Left renal pelvis (tissue), 4 donors: Measurements from ENCODE around the gene ACTA2. TPM values are rescaled to one million over a fixed set of nuclear protein-coding genes. Genes with fewer than 3 reads are reported as not detected.
"Not testable (repeated sequence)": the region's sequence is repeated elsewhere in the genome, so short reads cannot be mapped to it uniquely, and the experiment has no call there.

Source experiments
- DNase-seq, 4 donors: peaks; one replicate each; pipeline ENCODE4 v3.0.0-alpha.2; 2013; ENCODE audit warnings: low read depth in 4 of 4, low spot score in 3 of 4
- polyA plus RNA-seq, 4 donors: library from polyadenylated mRNA; unstranded; fragments of 120-200 nt; gene quantifications; one replicate each; pipeline ENCODE4 v1.2.1, GENCODE V29; 2013; ENCODE audit not compliant: insufficient read length in 4 of 4

The ACTA2 gene
- polyA plus RNA-seq, 4 donors: 157 to 230 (median 215) TPM

- no peak for DNase-seq
These were observed 2.0 kb upstream of the ACTA2 start for GRCh38 chr10:88954458-88955083.

GRCh38 chr10:88953662-88954061 lies 1.1 kb upstream of the ACTA2 start:
- DNase-seq: no peak

- DNase-seq: no peak
These were observed 2.4 kb downstream of the ACTA2 start for GRCh38 chr10:88949912-88950837.

DNA sequence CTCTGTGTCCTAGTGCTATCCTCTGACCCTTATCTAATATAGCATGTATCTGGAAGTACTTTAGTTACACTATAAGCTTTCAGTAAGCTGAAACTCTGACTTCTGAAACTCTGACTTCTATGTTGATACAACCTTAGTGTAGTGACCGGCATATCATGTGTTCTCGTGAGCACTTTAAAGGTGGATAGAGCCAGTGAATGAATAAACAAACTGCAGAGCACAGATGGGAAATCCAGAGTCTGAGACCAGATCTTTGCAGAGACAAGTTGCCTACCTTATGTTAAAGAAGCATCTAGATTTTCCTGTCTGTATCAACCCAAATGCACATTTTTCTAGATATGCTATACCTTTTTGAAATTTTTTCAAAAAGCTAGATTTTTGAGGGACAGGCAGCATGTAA lies 3.5 kb downstream of the ACTA2 start:
- no peak for DNase-seq

- DNase-seq: no peak
These were observed 5.5 kb downstream of the ACTA2 start for GRCh38 chr10:88946965-88947590.

DNA sequence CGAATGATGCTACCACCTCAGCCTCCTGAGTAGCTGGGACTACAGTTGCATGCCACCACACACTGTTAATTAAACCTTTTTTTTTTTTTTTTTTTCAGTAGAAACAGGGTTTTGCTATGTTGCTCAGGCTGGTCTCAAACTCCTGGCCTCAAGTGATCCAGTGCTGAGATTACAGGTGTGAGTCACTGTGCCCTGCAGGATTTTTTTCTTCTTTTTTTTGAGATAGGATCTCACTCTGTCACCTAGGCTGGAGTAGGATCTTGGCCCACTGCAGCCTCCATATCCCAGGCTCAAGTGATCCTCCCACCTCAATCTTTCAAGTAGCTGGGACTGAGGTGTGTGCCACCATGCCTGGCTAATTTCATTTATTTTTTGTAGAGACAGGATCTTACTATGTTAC lies 6.4 kb downstream of the ACTA2 start:
- DNase-seq: no peak

GRCh38 chr10:88944813-88945212 lies 7.8 kb downstream of the ACTA2 start:
- DNase-seq: no peak

- DNase-seq: no peak
These were observed 8.8 kb downstream of the ACTA2 start for GRCh38 chr10:88943778-88944177.

DNA sequence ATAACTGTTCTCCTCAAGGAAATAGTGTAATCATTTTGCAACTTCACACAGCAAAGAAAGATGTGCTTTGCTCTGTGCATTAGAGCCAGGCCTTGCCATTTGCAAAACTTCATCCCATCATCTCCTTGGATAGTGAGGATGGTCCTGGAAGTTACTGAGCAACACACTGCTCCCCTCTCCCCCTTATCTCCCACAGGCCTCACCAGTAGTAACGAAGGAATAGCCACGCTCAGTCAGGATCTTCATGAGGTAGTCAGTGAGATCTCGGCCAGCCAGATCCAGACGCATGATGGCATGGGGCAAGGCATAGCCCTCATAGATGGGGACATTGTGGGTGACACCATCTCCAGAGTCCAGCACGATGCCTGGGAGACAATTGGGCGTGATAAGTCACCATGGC lies 11.5 kb downstream of the ACTA2 start:
- DNase-seq: no peak

DNA sequence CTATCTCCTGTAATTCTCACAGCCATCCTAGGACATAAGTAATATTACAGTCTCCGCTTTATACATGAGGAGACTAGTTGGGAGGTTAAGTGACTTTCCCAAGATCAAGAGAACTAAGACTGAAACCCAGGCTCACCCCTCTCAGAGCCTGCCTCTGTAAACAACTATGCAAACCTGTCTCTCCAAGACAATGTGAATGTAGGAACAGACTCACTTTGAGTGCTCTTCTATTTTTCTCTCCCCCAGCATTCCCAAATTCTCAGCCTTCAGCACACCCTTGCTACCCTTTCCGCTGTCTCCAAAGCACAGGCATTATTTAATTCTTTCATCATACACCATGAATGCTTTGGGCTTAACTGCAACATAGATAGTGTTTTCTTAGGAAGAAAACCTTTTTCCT lies 13.6 kb downstream of the ACTA2 start:
- no peak for DNase-seq

DNA sequence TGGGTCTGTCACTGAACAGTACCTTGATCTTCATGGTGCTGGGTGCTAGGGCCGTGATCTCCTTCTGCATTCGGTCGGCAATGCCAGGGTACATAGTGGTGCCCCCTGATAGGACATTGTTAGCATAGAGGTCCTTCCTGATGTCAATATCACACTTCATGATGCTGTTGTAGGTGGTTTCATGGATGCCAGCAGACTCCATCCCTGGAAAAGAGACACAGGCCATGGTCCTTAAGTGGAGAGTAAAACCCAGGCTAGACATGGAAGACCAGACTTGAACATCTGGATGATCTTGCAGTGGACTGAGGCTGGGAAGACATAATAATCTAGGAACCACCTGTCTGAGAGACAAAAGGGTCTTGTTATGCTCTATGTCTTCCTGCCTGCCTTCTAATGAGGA lies 14.5 kb downstream of the ACTA2 start:
- no peak for DNase-seq

- no peak for DNase-seq
These were observed 15.9 kb downstream of the ACTA2 start for GRCh38 chr10:88936656-88937055.

GRCh38 chr10:88934900-88935672 lies 17.5 kb downstream of the ACTA2 start:
- peak in 1 of 4 donors; percentile 67 for DNase-seq

- no peak for DNase-seq
These were observed 19.0 kb downstream of the ACTA2 start for GRCh38 chr10:88933564-88933963.

DNA sequence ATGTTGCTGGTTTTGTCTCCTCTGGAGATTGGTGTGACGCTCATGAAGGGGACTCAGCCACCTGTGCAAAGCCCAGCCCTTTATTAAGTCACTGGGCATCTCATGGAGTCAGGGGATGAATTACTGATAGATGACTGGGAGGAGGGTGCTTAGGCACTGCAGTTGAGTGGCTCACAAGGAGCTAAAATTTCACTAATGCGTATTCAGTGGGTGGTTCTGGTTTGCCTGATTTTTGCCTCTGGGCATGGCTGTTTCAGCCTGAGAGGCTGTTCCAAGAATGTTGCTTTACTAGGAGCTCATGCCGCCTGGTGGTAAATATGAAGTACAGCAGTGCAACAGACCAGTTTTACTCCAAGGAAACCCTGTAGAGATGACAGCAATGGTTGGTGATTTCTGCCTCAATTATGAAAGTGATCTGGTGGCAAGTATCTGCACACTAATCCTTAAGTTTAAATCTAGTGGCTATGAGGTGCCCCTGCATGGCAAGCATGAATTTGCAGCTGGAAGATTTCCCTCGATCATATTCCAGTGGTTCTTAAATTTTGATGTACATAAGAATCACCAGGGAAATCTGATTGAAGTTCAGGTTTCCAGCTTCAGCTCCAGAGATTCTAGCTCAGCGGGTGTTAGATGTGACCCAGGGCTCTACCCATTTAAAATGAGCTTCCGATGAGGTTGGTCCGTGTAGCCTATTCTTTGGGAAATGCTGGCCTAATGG lies 19.9 kb downstream of the ACTA2 start:
- DNase-seq: peak in 1 of 4 donors; percentile 72

DNA sequence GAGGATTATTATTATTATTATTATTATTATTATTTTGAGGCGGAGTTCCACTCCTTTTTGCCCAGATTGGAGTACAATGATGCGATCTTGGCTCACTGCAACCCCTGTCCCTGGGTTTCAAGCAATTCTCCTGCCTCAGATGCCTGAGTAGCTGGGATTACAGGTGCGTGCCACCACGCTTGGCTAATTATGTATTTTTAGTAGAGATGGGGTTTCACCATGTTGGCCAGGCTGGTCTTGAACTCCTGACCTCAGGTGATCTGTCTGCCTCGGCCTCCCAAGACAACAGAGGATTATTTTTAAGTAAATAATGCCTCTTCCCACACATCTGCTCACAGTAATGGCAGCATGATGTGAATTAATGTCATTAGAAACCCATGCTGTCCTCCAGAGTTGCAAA lies 20.5 kb downstream of the ACTA2 start:
- not testable (repeated sequence) for DNase-seq

DNA sequence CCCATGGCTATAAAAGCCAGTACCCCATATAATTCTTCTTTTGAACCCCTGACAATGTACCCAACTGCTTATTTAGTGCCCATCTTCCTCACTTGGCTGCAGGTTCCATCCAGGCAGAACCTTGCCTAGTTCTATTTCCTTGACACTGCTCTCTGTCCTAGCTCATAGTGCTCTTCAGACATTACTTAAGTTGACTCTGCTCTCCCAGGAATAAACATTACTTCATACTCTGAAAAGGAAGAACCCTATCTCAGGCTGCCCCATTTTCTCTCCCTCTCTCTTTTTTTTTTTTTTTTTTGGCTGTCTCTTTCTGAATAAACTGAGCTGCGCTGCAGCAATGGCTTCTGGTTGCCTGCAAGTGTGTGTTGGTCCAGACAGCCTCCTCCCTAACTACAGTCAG lies 21.0 kb downstream of the ACTA2 start:
- DNase-seq: no peak

DNA sequence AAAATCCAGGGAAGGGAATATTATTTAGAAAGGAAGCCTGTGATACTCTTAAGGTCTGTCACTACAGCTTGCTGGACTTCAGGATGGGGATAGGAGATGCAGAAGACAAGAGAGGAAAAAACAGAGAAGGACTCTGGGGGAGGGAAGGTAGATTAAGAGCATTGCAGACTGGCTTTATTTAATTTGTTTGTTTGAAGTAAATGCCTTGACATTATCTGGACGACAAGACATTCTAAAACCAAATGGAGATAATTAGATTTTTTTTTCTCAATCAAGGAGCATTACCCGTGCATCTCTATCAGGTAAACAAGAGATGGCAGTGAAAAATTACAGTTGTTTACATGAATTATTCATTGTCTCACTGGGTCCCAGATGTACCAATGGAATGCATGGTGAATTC lies 24.3 kb downstream of the ACTA2 start:
- DNase-seq: no peak

DNA sequence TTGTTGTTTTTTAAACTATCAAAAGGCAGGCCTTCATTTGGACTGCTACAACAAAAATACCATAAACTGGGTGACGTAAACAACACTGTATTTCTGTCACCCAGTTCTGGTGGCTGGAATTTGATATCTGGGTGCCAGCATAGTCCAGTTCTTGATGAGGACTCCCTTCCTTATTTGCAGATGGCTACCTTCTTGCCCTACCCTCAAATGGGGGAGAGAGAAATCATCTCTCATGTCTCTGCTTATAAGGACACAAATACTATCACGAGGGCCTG lies 25.2 kb downstream of the ACTA2 start:
- no peak for DNase-seq

DNA sequence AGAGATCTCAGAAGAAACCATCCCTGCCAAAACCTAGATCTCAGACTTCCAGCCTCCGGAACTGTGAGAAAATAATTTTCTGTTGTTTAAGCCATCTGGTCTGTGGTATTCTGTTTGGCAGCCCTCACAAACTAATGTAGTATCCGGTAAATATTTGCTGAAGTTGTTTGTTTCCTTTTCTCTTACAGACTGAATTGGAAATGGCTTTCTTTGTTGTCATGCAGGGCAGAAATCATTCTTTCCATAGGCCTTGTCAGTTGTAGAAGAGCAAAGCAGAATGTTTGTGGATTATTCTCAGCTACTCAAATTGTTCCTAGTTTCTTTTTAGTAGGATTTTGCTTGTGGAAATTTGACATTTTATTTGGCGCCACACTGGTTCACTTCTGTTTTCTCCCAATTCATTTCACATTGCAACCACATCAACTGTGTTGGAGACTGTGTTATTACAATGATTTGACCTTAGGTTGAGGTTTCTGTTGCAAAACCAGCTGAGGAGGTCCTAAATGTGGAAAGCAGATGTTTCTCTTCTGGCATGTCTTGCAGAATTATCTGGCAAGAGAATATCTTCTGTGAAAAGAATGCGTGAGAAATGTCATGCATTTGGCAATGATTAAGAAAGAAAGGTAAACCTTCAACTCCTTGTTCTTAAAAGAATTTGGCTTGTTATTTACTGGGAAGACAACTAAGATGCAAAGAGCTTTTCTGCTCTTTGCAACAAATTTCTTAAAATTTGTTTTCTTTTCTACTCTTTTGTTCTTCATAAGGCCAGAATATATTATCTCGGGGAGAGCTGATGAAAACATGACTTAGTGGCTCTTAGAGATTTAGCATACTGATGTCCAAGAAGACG lies 25.8 kb downstream of the ACTA2 start:
- no peak for DNase-seq
